ENCODE measurements around the gene AKAP13. TPM values are rescaled to one million over a fixed set of nuclear protein-coding genes. Genes with fewer than 3 reads are reported as not detected.

AKAP13 gene
- total RNA-seq, 2 experiments from 2014 or later, result 85.1 to 104 TPM

DNA sequence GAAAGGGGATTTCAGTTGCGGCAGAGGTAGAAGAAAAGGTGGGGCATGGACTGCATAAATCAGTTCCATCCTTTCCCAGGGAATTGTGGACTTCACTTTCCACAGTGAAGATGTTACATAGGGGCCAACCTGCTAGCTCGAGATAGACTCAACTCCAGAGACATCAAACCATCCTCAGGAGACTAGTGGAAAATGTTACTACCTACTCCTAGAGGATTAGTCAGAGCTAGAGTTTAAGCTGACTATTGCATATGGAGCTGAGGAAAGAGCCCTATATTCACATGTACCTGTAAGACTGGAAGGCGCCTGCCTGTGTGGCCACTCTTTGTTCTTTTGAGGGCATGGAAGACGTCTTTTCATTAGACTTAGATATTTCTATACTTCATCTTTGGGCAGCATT is 345.2 kb downstream of the AKAP13 start:
- intact Hi-C loops (cut with DNase I, micrococcal nuclease), result loop anchor here in 1 of 2 experiments (2.0 to 10.0 kb wide), 2 partner anchors 239 to 431 kb away; no protein-coding TSS in a partner anchor
- H3K4me3 Mint-ChIP-seq, result no peak overlapping the region
- POLR2A ChIA-PET, result interaction anchor here (0.7 to 1.5 kb wide), 3 partner anchors 15 to 293 kb away, joined by 3 to 5 read pairs (median 5); no protein-coding TSS in a partner anchor
- no peaks in the 10 kb centered on the region for H3K9me3 Mint-ChIP-seq (ENCODE audit: low read depth)
- CTCF ChIA-PET, result interaction anchor here (0.8 to 3.2 kb wide), 6 partner anchors 14 to 246 kb away, joined by 3 to 15 read pairs (median 4); no protein-coding TSS in a partner anchor
- peak overlapping the region; percentile 72 for H3K27ac Mint-ChIP-seq
- DNase-seq (no peak), ATAC-seq (peak; percentile 40)
- H3K36me3 Mint-ChIP-seq (ENCODE audit: low read depth), result peaks cover 70% of the 10 kb centered on the region
- no peaks in the 10 kb centered on the region for H3K27me3 Mint-ChIP-seq
- peaks cover 69% of the 10 kb centered on the region for H3K4me1 Mint-ChIP-seq

DNA sequence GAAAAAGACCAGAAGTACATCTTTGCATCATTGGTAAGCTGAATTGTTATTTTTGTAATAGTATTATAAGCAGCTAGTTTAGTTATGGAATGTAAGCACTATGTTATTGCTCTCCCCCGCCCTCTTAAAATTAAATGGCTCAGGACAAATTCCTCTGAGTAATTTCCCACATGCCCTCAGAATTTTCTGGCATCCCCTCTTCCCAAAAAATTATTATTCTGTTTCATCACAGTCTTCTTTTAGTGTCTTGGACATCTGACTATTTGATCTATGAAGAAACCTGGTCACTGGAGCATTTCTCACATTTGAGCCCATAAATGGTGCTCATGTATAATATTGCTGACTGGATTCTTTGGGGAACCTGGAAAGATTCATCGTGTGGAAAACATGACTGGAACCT is 346.1 kb downstream of the AKAP13 start:
- ChIA-PET POLR2A (no interaction called here), CTCF (interaction anchor here (1.0 to 1.8 kb wide), 5 partner anchors 12 to 280 kb away, joined by 3 to 12 read pairs (median 4); no protein-coding TSS in a partner anchor)
- H3K36me3 Mint-ChIP-seq (ENCODE audit: low read depth), result peaks cover 67% of the 10 kb centered on the region
- no peaks in the 10 kb centered on the region for H3K27me3 Mint-ChIP-seq
- H3K4me3 Mint-ChIP-seq, result no peak overlapping the region
- no peak for ATAC-seq
- peaks cover 63% of the 10 kb centered on the region for H3K4me1 Mint-ChIP-seq
- no peaks in the 10 kb centered on the region for H3K9me3 Mint-ChIP-seq (ENCODE audit: low read depth)
- peak overlapping the region; percentile 75 for H3K27ac Mint-ChIP-seq
- DNase-seq, result no peak
- intact Hi-C loops (cut with DNase I, micrococcal nuclease), result loop anchor here in 1 of 2 experiments (10.0 kb wide), 1 partner anchor 432 kb away; no protein-coding TSS in a partner anchor

- H3K27ac Mint-ChIP-seq, result peak overlapping the region; percentile 75
- CTCF ChIA-PET, result interaction anchor here (1.1 to 1.2 kb wide), 4 partner anchors 11 to 281 kb away, joined by 3 to 4 read pairs (median 3); no protein-coding TSS in a partner anchor
- peaks cover 57% of the 10 kb centered on the region for H3K4me1 Mint-ChIP-seq
- H3K4me3 Mint-ChIP-seq, result no peak overlapping the region
- peaks cover 65% of the 10 kb centered on the region for H3K36me3 Mint-ChIP-seq (ENCODE audit: low read depth)
- no peak for ATAC-seq
- POLR2A ChIA-PET, result no interaction called here
- H3K9me3 Mint-ChIP-seq (ENCODE audit: low read depth), result no peaks in the 10 kb centered on the region
- H3K27me3 Mint-ChIP-seq, result no peaks in the 10 kb centered on the region
- intact Hi-C loops (cut with DNase I, micrococcal nuclease), result loop anchor here in 1 of 2 experiments (10.0 kb wide), 1 partner anchor 432 kb away; no protein-coding TSS in a partner anchor
- no peak for DNase-seq
These were observed 346.7 kb downstream of the AKAP13 start for GRCh38 chr15:85727068-85727467.

GRCh38 chr15:85730001-85730820 is 349.8 kb downstream of the AKAP13 start:
- CTCF ChIA-PET, result interaction anchor here (0.6 to 1.9 kb wide), 31 partner anchors 10 to 433 kb away, joined by 3 to 25 read pairs (median 4); no protein-coding TSS in a partner anchor
- Mint-ChIP-seq H3K27ac (peak overlapping the region; percentile 88), H3K36me3 (ENCODE audit: low read depth) (peaks cover 64% of the 10 kb centered on the region)

GRCh38 chr15:85733416-85733815 is 353.0 kb downstream of the AKAP13 start:
- Mint-ChIP-seq H3K36me3 (ENCODE audit: low read depth) (peaks cover 66% of the 10 kb centered on the region), H3K9me3 (ENCODE audit: low read depth) (peaks cover 11% of the 10 kb centered on the region), H3K4me1 (peaks cover 16% of the 10 kb centered on the region), H3K4me3 (no peak overlapping the region), H3K27me3 (no peaks in the 10 kb centered on the region), H3K27ac (no peak overlapping the region)
- POLR2A ChIA-PET, result no interaction called here
- CTCF ChIA-PET, result interaction anchor here (0.7 kb wide), 1 partner anchor 93 kb away, joined by 3 read pairs; no protein-coding TSS in a partner anchor
- DNase-seq, result no peak
- ATAC-seq, result no peak
- intact Hi-C loops (cut with DNase I, micrococcal nuclease), result no loop called here

More at GRCh38 chr15:85730001-85730820, 349.8 kb downstream of the AKAP13 start:
- POLR2A ChIA-PET, result no interaction called here
- ATAC-seq (peak; percentile 79), DNase-seq (peak; percentile 57)
- Mint-ChIP-seq H3K27me3 (no peaks in the 10 kb centered on the region), H3K4me1 (peaks cover 27% of the 10 kb centered on the region), H3K4me3 (no peak overlapping the region), H3K9me3 (ENCODE audit: low read depth) (peaks cover 11% of the 10 kb centered on the region)
- intact Hi-C loops (cut with DNase I, micrococcal nuclease), result loop anchor here (1.0 to 2.0 kb wide), 3 partner anchors 65 to 110 kb away; no protein-coding TSS in a partner anchor

DNA sequence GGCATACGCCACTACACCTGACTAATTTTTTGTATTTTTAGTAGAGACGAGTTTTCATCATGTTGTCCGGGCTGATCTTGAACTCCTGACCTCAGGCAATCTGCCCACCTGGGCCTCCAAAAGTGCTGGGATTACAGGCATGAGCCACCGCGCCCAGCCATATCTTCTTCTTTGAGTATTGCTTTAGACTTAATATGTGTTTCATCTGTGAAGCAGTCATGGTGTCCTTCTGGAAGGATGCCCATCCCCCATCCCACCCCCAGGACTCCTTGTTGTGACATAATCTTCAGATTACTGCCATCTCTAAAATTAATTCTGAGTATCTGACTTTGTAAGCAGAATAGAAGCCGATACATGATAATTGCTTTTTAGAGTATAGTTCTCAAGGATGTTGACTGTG is 356.7 kb downstream of the AKAP13 start:
- CTCF ChIA-PET, result no interaction called here
- H3K9me3 Mint-ChIP-seq (ENCODE audit: low read depth), result peaks cover 11% of the 10 kb centered on the region
- H3K4me1 Mint-ChIP-seq, result no peaks in the 10 kb centered on the region
- POLR2A ChIA-PET, result no interaction called here
- ATAC-seq (no peak), DNase-seq (no peak)
- intact Hi-C loops (cut with DNase I, micrococcal nuclease), result no loop called here
- no peaks in the 10 kb centered on the region for H3K27me3 Mint-ChIP-seq
- H3K4me3 Mint-ChIP-seq, result no peak overlapping the region
- H3K27ac Mint-ChIP-seq, result peak overlapping the region; percentile 19
- peaks cover 65% of the 10 kb centered on the region for H3K36me3 Mint-ChIP-seq (ENCODE audit: low read depth)

DNA sequence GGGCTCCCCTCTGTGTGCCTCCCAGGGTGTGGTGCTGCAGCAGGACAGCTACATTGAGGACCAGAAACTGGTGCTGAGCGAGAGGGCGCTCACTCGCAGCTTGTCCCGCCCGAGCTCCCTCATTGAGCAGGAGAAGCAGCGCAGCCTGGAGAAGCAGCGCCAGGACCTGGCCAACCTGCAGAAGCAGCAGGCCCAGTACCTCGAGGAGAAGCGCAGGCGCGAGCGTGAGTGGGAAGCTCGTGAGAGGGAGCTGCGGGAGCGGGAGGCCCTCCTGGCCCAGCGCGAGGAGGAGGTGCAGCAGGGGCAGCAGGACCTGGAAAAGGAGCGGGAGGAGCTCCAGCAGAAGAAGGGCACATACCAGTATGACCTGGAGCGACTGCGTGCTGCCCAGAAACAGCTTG is 360.6 kb downstream of the AKAP13 start:
- CTCF ChIA-PET, result interaction anchor here (1.1 to 2.1 kb wide), 2 partner anchors 11 to 13 kb away, joined by 4 to 6 read pairs; no protein-coding TSS in a partner anchor
- Mint-ChIP-seq H3K36me3 (ENCODE audit: low read depth) (peaks cover 56% of the 10 kb centered on the region), H3K27ac (peak overlapping the region; percentile 25)

GRCh38 chr15:85741662-85742061 is 361.3 kb downstream of the AKAP13 start:
- peaks cover 57% of the 10 kb centered on the region for H3K36me3 Mint-ChIP-seq (ENCODE audit: low read depth)
- H3K4me3 Mint-ChIP-seq, result no peak overlapping the region
- no peaks in the 10 kb centered on the region for H3K27me3 Mint-ChIP-seq
- POLR2A ChIA-PET, result no interaction called here
- ATAC-seq (no peak), DNase-seq (no peak)
- CTCF ChIA-PET, result interaction anchor here (0.6 to 2.1 kb wide), 2 partner anchors 12 to 36 kb away, joined by 3 to 6 read pairs; no protein-coding TSS in a partner anchor
- H3K9me3 Mint-ChIP-seq (ENCODE audit: low read depth), result no peaks in the 10 kb centered on the region
- H3K4me1 Mint-ChIP-seq, result no peaks in the 10 kb centered on the region
- intact Hi-C loops (cut with DNase I, micrococcal nuclease), result no loop called here
- H3K27ac Mint-ChIP-seq, result no peak overlapping the region

More for the DNA sequence above, 360.6 kb downstream of the AKAP13 start:
- intact Hi-C loops (cut with DNase I, micrococcal nuclease), result no loop called here
- DNase-seq (no peak), ATAC-seq (no peak)
- no peaks in the 10 kb centered on the region for H3K9me3 Mint-ChIP-seq (ENCODE audit: low read depth)
- no peaks in the 10 kb centered on the region for H3K4me1 Mint-ChIP-seq
- H3K27me3 Mint-ChIP-seq, result no peaks in the 10 kb centered on the region
- H3K4me3 Mint-ChIP-seq, result no peak overlapping the region
- POLR2A ChIA-PET, result no interaction called here

DNA sequence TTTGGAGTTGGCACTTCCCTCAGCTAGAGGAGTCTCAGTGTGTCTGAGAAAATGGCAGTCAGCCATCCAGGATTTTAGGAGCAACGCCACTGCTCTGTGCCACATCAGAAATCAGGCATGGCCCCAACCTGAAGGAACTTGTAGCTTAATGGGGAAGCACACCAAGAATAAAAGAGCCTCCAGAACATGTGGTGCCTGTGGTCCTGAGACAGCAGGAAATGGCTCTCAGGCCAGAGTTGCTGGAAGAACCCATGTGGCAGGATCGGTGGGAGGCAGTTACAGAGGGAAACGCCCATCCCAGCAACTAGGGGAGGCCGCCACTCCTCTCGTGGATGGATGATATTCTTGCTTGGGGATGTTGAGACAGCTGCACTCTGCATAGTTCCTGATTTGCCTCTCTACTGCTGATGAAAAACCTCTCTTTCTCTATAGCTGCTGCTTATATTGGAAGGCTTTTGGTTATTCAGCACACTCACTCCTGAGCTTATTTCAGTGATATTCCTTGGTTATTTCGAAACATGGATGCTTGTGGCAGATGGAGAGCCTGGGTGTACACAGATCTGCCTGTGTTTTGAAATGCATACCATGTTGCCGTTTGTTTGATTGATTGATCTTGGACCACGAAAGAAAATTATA is 361.9 kb downstream of the AKAP13 start:
- ATAC-seq (no peak), DNase-seq (no peak)
- Mint-ChIP-seq H3K4me1 (no peaks in the 10 kb centered on the region), H3K9me3 (ENCODE audit: low read depth) (no peaks in the 10 kb centered on the region), H3K4me3 (no peak overlapping the region), H3K27me3 (no peaks in the 10 kb centered on the region), H3K36me3 (ENCODE audit: low read depth) (peaks cover 55% of the 10 kb centered on the region), H3K27ac (peak overlapping the region; percentile 40)
- ChIA-PET POLR2A (interaction anchor here (0.6 kb wide), 1 partner anchor 31 kb away, joined by 3 read pairs; no protein-coding TSS in a partner anchor), CTCF (interaction anchor here (0.6 to 1.0 kb wide), 2 partner anchors 36 to 112 kb away, joined by 3 read pairs; no protein-coding TSS in a partner anchor)
- intact Hi-C loops (cut with DNase I, micrococcal nuclease), result no loop called here

GRCh38 chr15:85743392-85744055 is 363.1 kb downstream of the AKAP13 start:
- ATAC-seq, result peak; percentile 49
- no peaks in the 10 kb centered on the region for H3K27me3 Mint-ChIP-seq
- H3K4me3 Mint-ChIP-seq, result no peak overlapping the region
- no peaks in the 10 kb centered on the region for H3K4me1 Mint-ChIP-seq
- peak overlapping the region; percentile 2 for H3K27ac Mint-ChIP-seq
- H3K9me3 Mint-ChIP-seq (ENCODE audit: low read depth), result no peaks in the 10 kb centered on the region
- ChIA-PET CTCF (interaction anchor here (1.0 kb wide), 1 partner anchor 111 kb away, joined by 3 read pairs; no protein-coding TSS in a partner anchor), POLR2A (no interaction called here)
- intact Hi-C loops (cut with DNase I, micrococcal nuclease), result no loop called here
- H3K36me3 Mint-ChIP-seq (ENCODE audit: low read depth), result peaks cover 54% of the 10 kb centered on the region
- no peak for DNase-seq

DNA sequence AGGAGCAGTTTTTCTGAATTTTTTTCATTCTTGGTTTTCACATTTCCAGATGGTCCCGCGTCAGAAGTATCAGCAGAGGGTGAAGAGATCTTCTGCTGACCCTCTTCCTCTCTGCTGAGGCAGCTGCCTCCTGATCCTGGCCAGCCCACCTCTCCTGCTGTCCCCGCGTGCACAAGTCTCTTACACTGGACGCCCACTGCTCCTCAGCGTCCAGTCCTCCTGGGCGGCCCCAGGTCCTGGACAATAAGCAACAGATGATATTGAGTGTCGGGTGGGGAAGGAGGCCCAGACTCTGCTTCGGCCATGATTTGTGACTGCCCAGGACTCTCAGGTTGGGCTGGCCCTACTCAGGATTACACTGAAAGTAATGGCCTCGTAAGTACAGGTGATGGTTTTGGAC is 364.2 kb downstream of the AKAP13 start:
- intact Hi-C loops (cut with DNase I, micrococcal nuclease), result no loop called here
- Mint-ChIP-seq H3K27me3 (no peaks in the 10 kb centered on the region), H3K27ac (peak overlapping the region; percentile 72), H3K4me3 (no peak overlapping the region), H3K4me1 (no peaks in the 10 kb centered on the region), H3K36me3 (ENCODE audit: low read depth) (peaks cover 49% of the 10 kb centered on the region), H3K9me3 (ENCODE audit: low read depth) (no peaks in the 10 kb centered on the region)
- ATAC-seq (no peak), DNase-seq (no peak)
- POLR2A ChIA-PET, result no interaction called here
- CTCF ChIA-PET, result no interaction called here

Data from activated CD4-positive, alpha-beta T cell treated with anti-CD3 and anti-CD28 coated beads for 36 hours (primary cell).